ENCODE data around the gene BAHCC1. TPM values are rescaled to one million over a fixed set of nuclear protein-coding genes. Genes with fewer than 3 reads are reported as not detected.
A peak's percentile ranks its signal among the peaks of the same experiment; 100 is the strongest.

The BAHCC1 gene
- total and polyA plus RNA-seq, 9 of the 15 experiments (the other 6 are each of a cell fraction or from before 2014, with no cell fraction given) = 0.14 to 26.9 (median 5.0) TPM

- TF ChIP-seq HINFP (tag; conservative IDR thresholded peaks at IDR 0.05; ENCODE audit: low read depth) = 0 out of 2 replicates have a peak, but pooled peaks have one; percentile 17
These were observed 114.9 kb downstream of the BAHCC1 start (continued) for GRCh38 chr17:81509972-81510784.

- Histone ChIP-seq H3K9me3 (replicated peaks; ENCODE audit: control insufficient read depth, insufficient read depth, low read depth, low read length) (0 out of 2 replicates have a peak, but pooled peaks cover 1% of the 10 kb centered on the region), H3K4me1 (replicated peaks in 1 of 2; ENCODE audit: control insufficient read depth in 2 of 2, insufficient read depth in 2 of 2, low read length in 2 of 2) (peaks cover 35 to 53% of the 10 kb centered on the region in 2 experiments; a peak in 4 of 5 replicates), H3K27me3 (ENCODE audit: control insufficient read depth in 2 of 2, insufficient read depth in 2 of 2, low read length in 2 of 2) (no peaks in the 10 kb centered on the region), H2AFZ (ENCODE audit: low read depth, low read length) (no peak overlapping the region), H3K4me3 (peak overlapping the region; percentile 86), H3K9ac (ENCODE audit: insufficient read depth in 1 of 2, low read depth in 2 of 2, low read length in 2 of 2) (peak overlapping the region; percentile 94 to 100), H4K20me1 (replicated peaks; ENCODE audit: control insufficient read depth, insufficient read depth, low read length) (peaks cover 38% of the 10 kb centered on the region), H3K9me1 (ENCODE audit: control insufficient read depth, insufficient read depth, low read length) (peaks cover 9% of the 10 kb centered on the region), H3K36me3 (ENCODE audit: control insufficient read depth, insufficient read depth, low read length) (peaks cover 37% of the 10 kb centered on the region), H3K27ac (ENCODE audit: extremely low read depth, low read depth, low read length) (peak overlapping the region; percentile 84), H3K79me2 (ENCODE audit: control insufficient read depth, insufficient read depth, low read length) (peaks cover 37% of the 10 kb centered on the region), H3K4me2 (ENCODE audit: insufficient read depth, low read length) (peak overlapping the region; percentile 94)
- ChIA-PET POLR2A (interaction anchor here (0.5 to 6.4 kb wide), 17 partner anchors 8 to 468 kb away, joined by 3 to 132 read pairs (median 4); partner anchors contain the start of gene FAAP100), CTCF (ENCODE audit: low intra/inter-chr PET ratio) (no interaction called here)
- BruUV-seq (replicated peaks) = no TSS peak
- intact Hi-C loops (cut with micrococcal nuclease) (no loop called here), in situ Hi-C loops (cut with MboI) (no loop called here)
- ATAC-seq (no peak), DNase-seq (ENCODE audit: extremely low read depth in 1 of 4, low spot score in 3 of 4) (no peak), FAIRE-seq (no peak)
- 19% methylated on average over 47 of the region's 48 CpGs for WGBS (ENCODE audit: insufficient coverage, low coverage, missing lambda C conversion rate)
- TF ChIP-seq HDAC8 (tag; IDR thresholded peaks at IDR 0.05) (no peak), PML (IDR thresholded peaks at IDR 0.05; ENCODE audit: low read length) (no peak; the same call in 1 of the 2 replicates), FOXA1 (IDR thresholded peaks at IDR 0.05; ENCODE audit: borderline replicate concordance) (no peak), ATF4 (CRISPR knock-in tag; IDR thresholded peaks at IDR 0.05) (no peak), CTBP1 (IDR thresholded peaks at IDR 0.05; ENCODE audit: borderline replicate concordance) (no peak), BRD9 (IDR thresholded peaks at IDR 0.05; ENCODE audit: low read depth, partially characterized antibody) (no peak), GATAD2A (IDR thresholded peaks at IDR 0.05) (no peak), SRSF1 (IDR thresholded peaks at IDR 0.05; ENCODE audit: low read depth, low read length) (no peak), E2F3 (CRISPR knock-in tag; IDR thresholded peaks at IDR 0.05) (no peak), ZNF12 (CRISPR knock-in tag; IDR thresholded peaks at IDR 0.05) (peak; percentile 58; the same call in 1 of the 2 replicates), TCF15 (CRISPR knock-in tag; IDR thresholded peaks at IDR 0.05) (no peak), ATF2 (CRISPR knock-in tag; IDR thresholded peaks at IDR 0.05) (no peak), ETV1 (tag; conservative IDR thresholded peaks at IDR 0.05; ENCODE audit: low read depth) (0 out of 2 replicates have a peak, but pooled peaks have one; percentile 48), ZNF175 (CRISPR knock-in tag; IDR thresholded peaks at IDR 0.05; ENCODE audit: low read depth) (no peak)
These were observed 115.7 kb downstream of the BAHCC1 start for GRCh38 chr17:81510785-81511553.
